Calu3 (cell line): ENCODE data around the gene OGDH. TPM values are rescaled to one million over a fixed set of nuclear protein-coding genes. Genes with fewer than 3 reads are reported as not detected.
A peak's percentile ranks its signal among the peaks of the same experiment; 100 is the strongest.

Experiments used
- BruUV-seq: library from RNA; stranded (reverse); fragments of 400-500 nt; replicated peaks from 2 replicates; lab custom pipeline; 2021; lab: Mats Ljungman, UMichigan
- CTCF ChIA-PET: fragments of 300-600 bp; sonication (Branson Sonifier 250); formaldehyde crosslinking; loops from one replicate; lab custom pipeline; 2022; ENCODE audit warnings: antibody characterized with exemption; lab: Charles Lee
- DNase-seq: peaks from one replicate; pipeline ENCODE4 v3.0.0; 2022
- H3K27ac Mint-ChIP-seq: one replicate; pipeline ENCODE4 v1.8.0; 2022; ENCODE audit warnings: mixed read lengths; ENCODE audit not compliant: unreplicated experiment
- H3K27me3 Mint-ChIP-seq: one replicate; pipeline ENCODE4 v1.8.0; 2022; ENCODE audit warnings: mixed read lengths; ENCODE audit not compliant: unreplicated experiment
- H3K36me3 Mint-ChIP-seq: one replicate; pipeline ENCODE4 v1.8.0; 2022; ENCODE audit warnings: mild to moderate bottlenecking, moderate library complexity, mixed read lengths; ENCODE audit not compliant: insufficient read depth, unreplicated experiment
- H3K4me1 Mint-ChIP-seq: one replicate; pipeline ENCODE4 v1.8.0; 2022; ENCODE audit warnings: mild to moderate bottlenecking, low read depth, mixed read lengths; ENCODE audit not compliant: unreplicated experiment
- H3K4me3 Mint-ChIP-seq: one replicate; pipeline ENCODE4 v1.8.0; 2022; ENCODE audit warnings: mild to moderate bottlenecking, low read depth, moderate library complexity, mixed read lengths; ENCODE audit not compliant: unreplicated experiment
- H3K9me3 Mint-ChIP-seq: one replicate; pipeline ENCODE4 v1.8.0; 2022; ENCODE audit warnings: low read depth, mixed read lengths; ENCODE audit not compliant: unreplicated experiment
- intact Hi-C: fragments of 100-400 bp; cut with micrococcal nuclease; formaldehyde crosslinking; loops from one replicate; pipeline ENCODE4 v1.10.0; 2022; ENCODE audit not compliant: unreplicated experiment
- total RNA-seq: library from RNA; stranded (reverse); gene quantifications from 2 replicates; pipeline ENCODE4 v1.2.3, GENCODE V29; 2022
- TF ChIP-seq, protein P1 (sequence below): fragments of 200-600 bp; IDR thresholded peaks from one replicate; pipeline ENCODE4 v1.8.0; 2022; ENCODE audit warnings: antibody characterized with exemption; ENCODE audit not compliant: unreplicated experiment

Gene OGDH
- total RNA-seq, 1 experiment from 2014 or later = 100 TPM

DNA sequence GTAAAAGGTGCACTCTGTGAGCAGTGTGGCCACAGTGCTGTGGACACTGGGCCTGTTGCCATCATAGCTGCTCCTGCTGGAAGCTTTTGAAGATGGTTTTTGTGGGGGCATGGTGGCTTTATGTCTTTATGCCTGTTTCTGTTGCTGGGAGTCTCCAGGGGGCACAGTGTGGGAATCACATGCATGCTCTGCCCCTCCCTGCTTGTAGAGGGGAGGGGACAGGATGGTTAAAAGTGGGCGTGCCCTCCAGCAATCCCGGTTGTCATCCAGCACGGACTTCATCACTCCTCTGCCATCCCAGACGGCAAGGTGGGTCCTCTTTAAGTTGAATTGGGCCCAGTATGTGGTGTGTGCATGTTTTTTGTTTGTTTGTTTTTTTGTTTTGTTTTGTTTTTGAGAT lies 20.2 kb downstream of the OGDH start:
- TF ChIP-seq, protein P1, sequence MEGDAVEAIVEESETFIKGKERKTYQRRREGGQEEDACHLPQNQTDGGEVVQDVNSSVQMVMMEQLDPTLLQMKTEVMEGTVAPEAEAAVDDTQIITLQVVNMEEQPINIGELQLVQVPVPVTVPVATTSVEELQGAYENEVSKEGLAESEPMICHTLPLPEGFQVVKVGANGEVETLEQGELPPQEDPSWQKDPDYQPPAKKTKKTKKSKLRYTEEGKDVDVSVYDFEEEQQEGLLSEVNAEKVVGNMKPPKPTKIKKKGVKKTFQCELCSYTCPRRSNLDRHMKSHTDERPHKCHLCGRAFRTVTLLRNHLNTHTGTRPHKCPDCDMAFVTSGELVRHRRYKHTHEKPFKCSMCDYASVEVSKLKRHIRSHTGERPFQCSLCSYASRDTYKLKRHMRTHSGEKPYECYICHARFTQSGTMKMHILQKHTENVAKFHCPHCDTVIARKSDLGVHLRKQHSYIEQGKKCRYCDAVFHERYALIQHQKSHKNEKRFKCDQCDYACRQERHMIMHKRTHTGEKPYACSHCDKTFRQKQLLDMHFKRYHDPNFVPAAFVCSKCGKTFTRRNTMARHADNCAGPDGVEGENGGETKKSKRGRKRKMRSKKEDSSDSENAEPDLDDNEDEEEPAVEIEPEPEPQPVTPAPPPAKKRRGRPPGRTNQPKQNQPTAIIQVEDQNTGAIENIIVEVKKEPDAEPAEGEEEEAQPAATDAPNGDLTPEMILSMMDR = no peak
- peak overlapping the region; percentile 28 for H3K27ac Mint-ChIP-seq
- peaks cover 52% of the 10 kb centered on the region for H3K36me3 Mint-ChIP-seq
- H3K27me3 Mint-ChIP-seq = no peaks in the 10 kb centered on the region
- H3K9me3 Mint-ChIP-seq = no peaks in the 10 kb centered on the region
- DNase-seq = no peak
- intact Hi-C loops = no loop called here
- no peak overlapping the region for H3K4me3 Mint-ChIP-seq
- H3K4me1 Mint-ChIP-seq = peaks cover 37% of the 10 kb centered on the region
- CTCF ChIA-PET = no interaction called here
- BruUV-seq = no TSS peak

DNA sequence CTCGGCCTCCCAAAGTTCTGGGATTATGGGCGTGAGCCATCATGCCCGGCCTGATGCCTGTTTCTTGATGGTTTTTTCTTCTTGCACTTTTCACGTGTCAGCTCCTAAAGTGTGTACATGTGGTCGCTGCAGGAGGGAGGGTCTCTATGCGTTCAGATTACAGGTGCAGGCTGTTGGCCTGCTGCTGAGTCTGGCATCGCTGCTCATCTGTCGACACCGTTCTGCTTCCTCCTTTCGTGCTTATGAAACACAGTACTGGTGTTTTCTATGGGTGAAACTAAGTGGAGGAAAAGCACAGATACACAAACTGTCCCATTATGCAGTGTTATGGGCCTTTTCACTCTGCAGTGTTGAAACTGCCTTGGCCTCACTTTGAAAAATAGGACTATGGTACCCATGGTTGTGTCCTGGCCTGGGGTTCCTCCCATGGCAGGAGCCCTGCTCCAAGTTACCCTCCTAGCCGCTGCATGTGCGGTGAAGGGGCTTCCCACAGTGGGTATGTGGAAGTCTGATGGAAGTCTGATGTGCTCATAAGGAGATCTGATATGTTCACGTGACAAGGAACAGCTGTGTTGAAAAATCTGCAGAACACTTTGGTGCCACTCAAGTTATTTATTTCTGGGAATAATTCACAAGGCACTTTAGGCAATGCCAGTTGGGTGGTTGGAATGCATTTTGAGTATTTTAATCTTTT lies 23.5 kb downstream of the OGDH start:
- CTCF ChIA-PET = interaction anchor here (0.5 to 0.7 kb wide), 2 partner anchors 42 to 135 kb away, joined by 3 to 5 read pairs; no protein-coding TSS in a partner anchor
- no TSS peak for BruUV-seq
- TF ChIP-seq, protein P1 = no peak
- intact Hi-C loops = no loop called here
- no peak for DNase-seq
- peaks cover 76% of the 10 kb centered on the region for H3K36me3 Mint-ChIP-seq
- no peaks in the 10 kb centered on the region for H3K27me3 Mint-ChIP-seq
- no peak overlapping the region for H3K27ac Mint-ChIP-seq
- no peaks in the 10 kb centered on the region for H3K9me3 Mint-ChIP-seq
- peaks cover 44% of the 10 kb centered on the region for H3K4me1 Mint-ChIP-seq
- no peak overlapping the region for H3K4me3 Mint-ChIP-seq

DNA sequence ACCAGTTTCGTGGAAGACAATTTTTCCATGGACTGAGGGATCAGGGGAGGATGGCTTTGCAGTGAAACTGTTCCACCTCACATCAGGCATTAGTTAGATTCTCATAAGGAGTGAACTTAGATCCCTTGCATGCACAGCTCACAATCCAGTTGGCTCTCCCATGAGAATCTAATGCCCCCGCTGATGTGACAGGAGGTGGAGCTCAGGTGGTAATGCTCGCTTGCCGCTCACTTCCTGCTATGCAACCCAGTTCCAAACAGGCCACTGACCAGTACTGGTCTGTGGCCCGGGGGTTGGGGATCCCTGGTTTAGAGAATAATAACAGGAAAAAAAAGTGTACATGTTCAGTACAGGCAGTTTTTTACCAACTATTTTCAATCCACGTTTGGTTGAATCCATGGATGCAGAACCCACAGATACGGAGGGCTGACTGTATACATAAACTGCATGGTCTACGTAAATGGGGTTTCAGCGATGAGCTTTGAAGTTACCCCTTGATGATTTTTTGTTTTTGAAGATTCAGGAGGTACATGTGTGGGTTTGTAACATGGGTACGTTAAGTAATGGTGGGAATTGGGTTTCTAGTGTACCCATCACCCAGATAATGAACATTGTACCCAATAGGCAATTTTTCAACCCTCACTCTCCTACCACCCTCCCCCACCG lies 24.5 kb downstream of the OGDH start:
- Mint-ChIP-seq H3K27ac (peak overlapping the region; percentile 46), H3K4me3 (no peak overlapping the region)

DNA sequence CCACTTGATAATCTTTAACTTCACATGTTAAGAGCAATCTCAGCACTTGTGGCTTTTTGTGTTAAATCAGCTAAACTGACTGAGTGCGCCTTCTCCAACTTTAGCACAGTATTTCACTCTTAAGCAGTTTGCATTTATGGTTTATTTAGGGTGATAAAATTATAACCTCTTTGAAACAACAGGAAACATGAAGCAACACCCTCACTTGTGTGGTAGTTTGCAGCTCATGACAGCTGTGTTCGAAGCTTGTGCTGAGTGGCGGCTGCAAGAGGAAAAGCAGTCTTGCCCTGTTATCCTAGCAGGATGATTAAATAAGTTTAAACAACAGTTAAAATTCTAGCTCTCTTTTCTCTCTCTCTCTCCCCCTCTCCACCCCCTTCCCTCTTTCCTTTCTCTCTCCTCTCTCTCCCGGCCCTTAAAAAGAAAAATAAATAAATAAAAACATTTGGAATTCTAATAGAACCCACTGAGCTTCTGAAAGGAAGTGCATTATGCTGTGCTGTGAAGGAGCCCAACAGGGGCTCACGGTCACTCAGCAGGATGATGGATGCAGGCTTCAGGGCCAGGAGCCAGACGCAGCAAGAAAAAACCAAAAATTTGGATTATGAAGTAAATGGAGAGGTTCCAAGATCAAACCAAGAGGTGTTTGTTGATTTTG lies 25.2 kb downstream of the OGDH start:
- Mint-ChIP-seq H3K27ac (peak overlapping the region; percentile 46), H3K36me3 (peaks cover 67% of the 10 kb centered on the region), H3K4me1 (peaks cover 56% of the 10 kb centered on the region), H3K9me3 (no peaks in the 10 kb centered on the region), H3K4me3 (no peak overlapping the region), H3K27me3 (no peaks in the 10 kb centered on the region)
- TF ChIP-seq, protein P1 = no peak
- CTCF ChIA-PET = interaction anchor here (0.6 kb wide), 1 partner anchor 41 kb away, joined by 5 read pairs; no protein-coding TSS in a partner anchor
- intact Hi-C loops = no loop called here
- no TSS peak for BruUV-seq
- DNase-seq = no peak

More for the DNA sequence above, 24.5 kb downstream of the OGDH start:
- peaks cover 51% of the 10 kb centered on the region for H3K4me1 Mint-ChIP-seq
- DNase-seq = no peak
- CTCF ChIA-PET = interaction anchor here (0.5 to 0.6 kb wide), 2 partner anchors 40 to 43 kb away, joined by 5 read pairs; no protein-coding TSS in a partner anchor
- intact Hi-C loops = no loop called here
- TF ChIP-seq, protein P1 = no peak
- H3K27me3 Mint-ChIP-seq = no peaks in the 10 kb centered on the region
- H3K9me3 Mint-ChIP-seq = no peaks in the 10 kb centered on the region
- BruUV-seq = no TSS peak
- peaks cover 67% of the 10 kb centered on the region for H3K36me3 Mint-ChIP-seq
